Esophagus squamous epithelium (tissue), 4 donors: Measurements from ENCODE around the gene PSG2.

Experiments
- POLR2A ChIP-seq, 4 donors: fragments of 450-650 bp; IDR thresholded peaks; one replicate each; pipeline ENCODE4 v1.6.1; 2017; ENCODE audit warnings: antibody characterized with exemption in 4 of 4, mild to moderate bottlenecking in 4 of 4, moderate library complexity in 3 of 4
- TF ChIP-seq, protein P1 (sequence below), 6 experiments: fragments of 450-650 bp in 4 of 6; fragments of 200-600 bp in 2 of 6; sonication (generic) in 2 of 6; IDR thresholded peaks; one replicate each; pipeline ENCODE4 v1.5.1; 2016 to 2019; ENCODE audit warnings: antibody characterized with exemption in 6 of 6, mild to moderate bottlenecking in 4 of 6, moderate library complexity in 4 of 6

DNA sequence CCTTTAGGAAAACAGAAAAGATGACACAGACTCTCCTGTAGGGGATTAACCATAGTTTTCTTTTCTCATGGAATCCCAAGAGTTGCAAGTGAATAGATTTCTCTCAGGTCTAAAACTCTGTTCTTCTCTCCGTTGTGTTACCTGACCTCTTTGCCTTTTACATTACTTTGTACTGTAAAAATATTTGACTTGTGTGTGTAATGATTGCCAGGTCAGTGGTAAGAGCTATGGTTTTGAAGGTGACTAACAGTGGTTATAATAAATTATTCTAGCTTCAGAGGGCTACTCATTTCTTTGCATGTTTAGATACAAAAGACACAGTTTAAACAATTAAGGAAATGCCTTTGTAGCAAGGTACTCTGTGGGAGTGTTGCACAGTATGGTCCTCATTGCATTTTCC is 23.0 kb upstream of the PSG2 start:
- TF ChIP-seq, protein P1, sequence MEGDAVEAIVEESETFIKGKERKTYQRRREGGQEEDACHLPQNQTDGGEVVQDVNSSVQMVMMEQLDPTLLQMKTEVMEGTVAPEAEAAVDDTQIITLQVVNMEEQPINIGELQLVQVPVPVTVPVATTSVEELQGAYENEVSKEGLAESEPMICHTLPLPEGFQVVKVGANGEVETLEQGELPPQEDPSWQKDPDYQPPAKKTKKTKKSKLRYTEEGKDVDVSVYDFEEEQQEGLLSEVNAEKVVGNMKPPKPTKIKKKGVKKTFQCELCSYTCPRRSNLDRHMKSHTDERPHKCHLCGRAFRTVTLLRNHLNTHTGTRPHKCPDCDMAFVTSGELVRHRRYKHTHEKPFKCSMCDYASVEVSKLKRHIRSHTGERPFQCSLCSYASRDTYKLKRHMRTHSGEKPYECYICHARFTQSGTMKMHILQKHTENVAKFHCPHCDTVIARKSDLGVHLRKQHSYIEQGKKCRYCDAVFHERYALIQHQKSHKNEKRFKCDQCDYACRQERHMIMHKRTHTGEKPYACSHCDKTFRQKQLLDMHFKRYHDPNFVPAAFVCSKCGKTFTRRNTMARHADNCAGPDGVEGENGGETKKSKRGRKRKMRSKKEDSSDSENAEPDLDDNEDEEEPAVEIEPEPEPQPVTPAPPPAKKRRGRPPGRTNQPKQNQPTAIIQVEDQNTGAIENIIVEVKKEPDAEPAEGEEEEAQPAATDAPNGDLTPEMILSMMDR (IDR thresholded peaks at IDR 0.05), result no peak
- no peak for TF ChIP-seq POLR2A (IDR thresholded peaks at IDR 0.05)
